DMS153 treated with DMSO at 0.1 percent for 48 hours (cell line): ENCODE data around the gene FASN.

ENCODE experiments used
- DNase-seq: peaks from one replicate; lab custom pipeline; 2025; ENCODE audit not compliant: unreplicated experiment; lab: John Stamatoyannopoulos, UW

The FASN gene

GRCh38 chr17:82030470-82031302 is 67.3 kb downstream of the FASN start:
- peak; percentile 48 for DNase-seq

DNA sequence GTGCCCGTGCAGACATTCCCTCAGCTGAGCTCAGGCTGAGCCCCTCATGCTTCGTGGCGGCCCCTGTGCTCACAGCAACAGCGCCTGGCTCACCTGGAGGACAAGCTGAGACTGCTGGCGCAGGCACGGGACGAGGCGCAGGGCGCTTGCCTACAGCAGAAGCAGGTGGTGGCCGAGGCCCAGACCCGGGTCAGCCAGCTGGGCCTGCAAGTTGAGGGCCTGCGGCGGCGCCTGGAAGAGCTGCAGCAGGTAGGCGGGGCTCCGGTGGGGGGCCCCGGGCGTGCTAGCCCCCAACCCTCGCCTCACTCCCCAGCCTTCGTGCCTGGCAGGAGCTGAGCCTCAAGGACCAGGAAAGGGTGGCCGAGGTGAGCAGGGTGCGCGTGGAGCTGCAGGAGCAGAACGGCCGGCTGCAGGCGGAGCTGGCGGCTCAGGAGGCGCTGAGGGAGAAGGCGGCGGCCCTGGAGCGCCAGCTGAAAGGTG is 68.0 kb downstream of the FASN start:
- DNase-seq, result no peak

DNA sequence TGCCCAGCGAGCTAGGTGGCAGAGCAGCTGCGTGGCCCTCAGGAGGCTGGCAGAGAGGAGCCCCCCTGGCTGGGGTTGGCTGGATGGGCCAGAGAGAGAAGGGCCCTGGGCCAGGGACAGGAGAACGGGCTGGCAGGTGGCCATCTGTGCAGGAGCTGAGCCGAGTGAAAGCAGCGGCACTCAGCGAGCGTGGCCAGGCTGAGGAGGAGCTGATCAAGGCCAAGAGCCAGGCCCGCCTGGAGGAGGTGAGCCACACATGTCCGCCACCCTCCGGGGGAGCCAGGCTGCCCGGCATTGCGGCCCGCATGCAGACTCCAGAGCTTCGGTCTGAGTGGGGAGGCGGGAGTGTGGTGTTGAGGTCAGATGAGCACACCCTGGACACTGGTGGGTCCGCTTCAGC is 68.6 kb downstream of the FASN start:
- no peak for DNase-seq

DNA sequence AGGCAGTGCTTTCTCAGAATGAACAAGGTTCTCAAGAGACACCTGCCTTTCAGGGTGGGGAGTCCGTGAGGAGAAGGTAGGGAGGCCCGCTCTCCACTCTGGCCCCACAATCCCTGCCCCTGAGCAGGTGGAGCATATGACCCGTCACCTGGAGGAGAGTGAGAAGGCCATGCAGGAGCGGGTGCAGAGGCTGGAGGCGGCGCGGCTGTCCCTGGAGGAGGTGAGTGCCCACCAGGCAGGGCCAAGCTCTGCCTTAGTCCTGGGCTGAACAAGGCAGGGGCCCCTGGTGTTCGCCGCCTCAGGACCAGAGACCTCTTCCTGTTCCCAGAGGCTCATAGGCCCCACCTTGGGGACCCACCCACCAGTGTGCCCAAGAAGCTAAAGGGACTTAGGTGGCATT is 69.1 kb downstream of the FASN start:
- no peak for DNase-seq
